Hematopoietic multipotent progenitor cell (in vitro differentiated cells): Measurements from ENCODE around the gene GIMAP5. TPM values are rescaled to one million over a fixed set of nuclear protein-coding genes. Genes with fewer than 3 reads are reported as not detected.

ENCODE experiments used
- DNase-seq, 3 donors: peaks; one replicate each; pipeline ENCODE4 v3.0.0-alpha.2; 2011 to 2015; ENCODE audit warnings: low read depth in 2 of 3, low spot score in 2 of 3
- total RNA-seq: library from RNA; depleted of rRNA; stranded (reverse); fragments of >200 nt; gene quantifications from one replicate; pipeline ENCODE4 v1.2.3, GENCODE V29; 2012

GIMAP5 gene
- 29.1 TPM for total RNA-seq

DNA sequence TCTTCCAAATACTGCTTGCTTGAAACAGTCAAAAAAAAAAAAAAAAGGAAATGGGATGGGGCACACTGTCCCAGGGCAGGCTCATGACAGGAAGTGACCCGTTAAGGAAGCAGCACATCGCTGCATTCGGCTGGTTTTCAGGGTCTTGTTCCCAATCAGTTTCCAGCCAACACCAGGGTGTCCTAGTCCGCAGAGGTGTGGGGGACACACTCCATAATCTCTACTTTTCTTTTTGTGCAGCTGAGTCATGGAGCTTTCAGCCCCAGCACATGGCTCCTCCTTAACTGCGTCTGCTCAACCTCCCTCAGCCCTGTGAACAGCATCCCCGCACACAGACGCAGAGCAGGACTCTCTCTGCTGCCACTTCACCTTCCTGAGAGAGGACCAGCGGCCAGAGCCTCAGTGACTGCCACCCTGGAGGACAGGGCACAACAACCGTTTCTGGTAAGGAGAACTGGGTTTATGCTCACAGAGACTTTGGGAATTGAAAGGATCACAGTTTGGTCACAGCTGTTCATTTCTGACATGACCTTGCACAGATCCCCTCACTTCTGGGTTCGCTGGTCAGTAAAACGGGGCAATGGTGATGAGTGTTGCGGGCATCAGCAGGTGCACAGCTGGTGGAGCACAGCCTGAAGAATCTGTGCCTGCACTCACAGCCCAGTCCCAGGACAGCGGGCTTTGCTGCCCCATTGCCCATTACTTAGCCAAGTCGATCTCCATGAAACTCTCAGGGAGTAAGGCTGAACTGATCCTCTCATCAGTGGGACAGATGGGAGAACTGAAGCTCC, at the start of gene GIMAP5:
TSS of gene GIMAP5 (plus strand) at position 154 of the 791 bp plus-strand sequence. CDS start 3,467 bp downstream, outside the sequence.
- peak in 1 of 3 donors; percentile 39 for DNase-seq

DNA sequence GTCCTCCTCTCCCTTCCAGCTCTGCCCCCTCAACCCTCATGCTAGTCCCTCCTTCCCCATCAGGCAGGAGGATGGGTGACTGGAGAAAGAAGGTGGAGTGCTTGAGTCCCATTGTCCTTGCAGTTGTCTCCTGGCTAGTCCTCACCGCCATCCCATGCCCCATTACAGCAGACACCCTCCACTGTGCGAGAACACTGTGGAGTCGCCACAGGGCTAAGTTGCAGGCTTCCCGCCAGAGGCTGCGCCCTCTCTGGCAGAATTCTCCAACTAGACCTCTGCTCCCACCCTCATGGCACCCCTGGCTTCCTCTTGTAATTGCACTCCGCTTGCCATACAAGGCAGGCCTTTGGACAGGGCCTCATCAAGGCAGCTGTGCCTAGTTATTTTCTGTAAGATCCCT, 48.6 kb upstream of the GIMAP5 start:
- DNase-seq: no peak

DNA sequence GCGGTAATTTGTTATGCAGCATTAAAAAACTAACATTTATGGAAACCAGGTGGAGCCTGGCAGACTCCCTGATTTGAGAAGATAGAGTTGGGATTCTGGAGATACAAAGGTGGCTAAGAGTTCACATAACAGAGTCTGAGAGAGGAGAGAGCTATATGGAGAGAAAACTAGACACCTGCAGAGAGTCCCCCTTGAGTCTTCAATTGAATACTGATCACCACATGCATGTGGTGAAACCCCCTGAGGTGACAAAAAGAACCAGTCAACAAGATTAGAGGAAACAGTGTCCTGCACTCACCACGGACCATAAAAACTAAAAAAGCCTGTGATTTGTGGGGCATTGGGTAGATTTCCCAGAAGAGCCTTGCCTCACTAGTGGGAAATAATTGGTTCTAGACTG, 41.6 kb upstream of the GIMAP5 start:
- no peak for DNase-seq

DNA sequence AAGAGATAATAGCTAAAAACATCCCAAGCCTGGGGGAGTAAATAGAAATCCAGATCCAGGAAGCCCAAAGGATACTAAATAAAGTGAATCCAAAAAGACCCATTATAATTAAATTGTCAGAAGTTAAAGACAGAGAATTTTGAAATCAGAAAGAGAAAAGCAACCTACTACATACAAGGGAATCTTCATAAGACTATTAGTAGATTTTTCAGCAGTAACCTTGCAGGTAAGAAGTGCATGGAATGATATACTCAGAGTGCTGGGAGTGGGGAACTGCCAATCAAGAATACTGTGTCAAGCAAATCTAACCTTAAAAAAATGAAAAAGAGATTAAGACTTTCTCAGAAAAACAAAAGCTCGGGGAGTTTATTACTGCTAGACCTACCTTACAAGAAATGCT, 34.0 kb upstream of the GIMAP5 start:
- DNase-seq: no peak

DNA sequence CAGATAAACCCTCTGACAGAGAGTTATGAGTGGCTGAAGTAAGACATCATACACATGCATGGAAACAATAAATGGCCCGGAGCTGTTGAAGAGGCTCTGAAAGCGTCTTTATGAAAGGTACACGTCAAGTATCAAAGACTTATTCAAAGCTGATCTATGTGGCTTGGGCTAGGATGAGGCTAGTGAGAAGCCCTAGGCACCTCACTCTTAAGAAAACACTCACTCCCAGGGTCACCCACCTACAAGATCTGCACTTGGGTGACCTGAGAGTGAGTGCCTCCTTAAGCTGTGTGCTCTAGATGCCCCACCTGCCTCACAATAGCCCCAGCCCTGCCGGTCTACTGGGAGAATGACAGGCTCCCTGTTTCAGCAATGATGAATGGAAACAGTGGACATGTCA, 21.9 kb upstream of the GIMAP5 start:
- no peak for DNase-seq

DNA sequence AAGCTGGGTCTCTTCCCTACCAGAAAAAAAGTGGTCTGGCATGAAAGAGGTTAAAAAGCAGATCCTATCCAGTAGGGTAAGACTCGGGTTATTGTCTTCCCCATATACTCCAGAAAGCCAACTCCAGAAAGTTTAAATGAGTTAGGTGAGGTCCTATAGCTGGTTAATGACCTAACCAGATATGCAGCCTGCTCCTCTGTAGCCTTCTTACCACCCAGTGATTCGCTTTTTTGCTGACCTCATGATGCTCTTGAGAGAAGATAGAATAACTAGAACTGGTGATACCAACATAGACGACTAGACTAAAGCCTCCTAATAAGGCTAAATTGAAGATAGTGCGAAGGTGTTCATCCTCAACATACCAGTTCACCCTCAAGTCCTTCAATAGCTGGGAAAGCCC, 21.5 kb upstream of the GIMAP5 start:
- DNase-seq: no peak

DNA sequence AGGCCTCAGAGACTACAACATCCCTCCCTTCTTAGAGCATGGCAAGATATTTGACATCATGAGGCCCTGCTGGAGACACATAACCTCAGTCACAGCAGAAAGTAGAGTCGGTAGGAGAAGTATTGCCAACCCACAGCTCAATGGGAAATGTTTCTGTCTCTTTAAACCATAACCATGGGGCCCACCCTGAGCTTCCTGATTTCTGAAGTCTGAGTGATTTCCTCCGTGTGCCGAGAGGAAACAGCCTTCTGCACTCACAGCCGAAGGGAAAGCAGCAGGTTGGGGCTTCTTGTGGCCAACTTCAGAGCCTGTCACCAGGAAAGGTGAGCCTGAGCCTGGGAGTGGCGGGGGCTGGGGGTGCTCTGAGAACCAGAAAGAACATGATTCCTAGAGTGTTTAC, 20.9 kb upstream of the GIMAP5 start, which contains the start of gene GIMAP1:
TSS of gene GIMAP1 (plus strand) at position 246 of the 400 bp plus-strand sequence. CDS start 2,435 bp downstream, outside the sequence.
- DNase-seq: peak in 2 of 3 donors; percentile 58 to 87

DNA sequence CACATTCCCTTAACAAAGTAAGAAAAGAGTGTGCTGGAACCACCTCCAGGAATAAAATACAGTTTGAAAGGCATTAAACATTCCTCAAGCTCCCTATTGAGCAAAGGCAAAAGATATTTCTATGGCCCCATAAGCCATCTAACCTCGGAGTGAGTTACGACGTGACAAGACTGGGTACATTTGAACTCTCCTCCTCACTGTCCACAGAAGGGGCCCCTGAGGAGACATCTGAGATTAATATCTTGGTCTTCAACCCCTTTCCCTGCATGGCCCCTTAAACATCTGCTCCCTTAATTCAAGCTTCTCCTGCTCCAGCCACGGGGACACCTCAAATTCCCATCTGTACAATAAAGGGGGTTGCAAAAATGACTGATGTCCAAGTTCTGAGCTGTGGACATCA, 20.3 kb upstream of the GIMAP5 start:
- DNase-seq: no peak

DNA sequence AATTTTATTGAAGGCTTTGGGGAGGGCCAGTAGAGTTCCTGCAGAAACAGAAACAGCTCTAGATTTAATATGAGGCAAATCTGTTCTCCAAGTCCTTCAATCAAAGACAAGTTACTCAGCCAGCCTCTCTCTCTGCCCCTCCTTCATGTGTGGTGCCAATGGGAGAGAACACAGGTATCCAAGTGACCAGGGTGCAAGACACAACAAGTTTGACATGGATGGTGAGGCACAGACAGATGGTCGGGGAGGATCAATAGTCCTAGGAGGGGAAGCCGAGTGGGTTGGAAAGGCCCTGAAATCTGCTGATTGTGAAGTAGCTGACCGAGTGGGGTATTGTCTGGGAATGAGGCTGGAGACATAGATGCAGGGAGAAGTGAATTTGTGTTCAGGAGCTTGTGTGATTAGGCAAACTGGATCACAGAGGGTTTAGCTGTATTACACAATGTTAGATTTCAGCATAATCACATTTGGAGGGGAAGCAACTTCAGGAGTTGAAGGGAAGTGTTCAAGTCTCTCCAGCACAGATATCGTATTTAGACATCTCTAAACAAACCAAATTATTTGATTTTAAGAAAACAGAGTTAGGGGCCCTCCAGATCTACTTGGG, 19.3 kb upstream of the GIMAP5 start:
- DNase-seq: no peak

DNA sequence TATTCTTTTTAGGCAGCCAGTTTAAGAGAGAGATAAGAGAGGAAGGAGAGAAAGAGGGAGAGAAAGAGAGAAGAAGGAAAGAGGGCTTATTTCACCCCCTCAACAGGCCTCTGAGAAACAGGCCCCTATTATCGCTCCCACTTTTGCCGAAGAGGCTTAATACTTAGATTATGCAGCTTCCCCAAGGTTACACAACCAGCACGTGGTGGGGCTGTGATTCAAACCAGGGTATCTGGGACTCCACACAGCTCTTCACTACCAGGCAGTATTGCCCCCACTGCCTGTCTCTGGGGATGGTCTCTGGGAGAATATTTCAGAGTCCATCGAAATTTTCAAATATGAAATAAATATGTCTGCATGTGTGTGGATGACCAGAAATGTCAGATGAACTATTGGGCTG, 17.8 kb upstream of the GIMAP5 start:
- no peak for DNase-seq

DNA sequence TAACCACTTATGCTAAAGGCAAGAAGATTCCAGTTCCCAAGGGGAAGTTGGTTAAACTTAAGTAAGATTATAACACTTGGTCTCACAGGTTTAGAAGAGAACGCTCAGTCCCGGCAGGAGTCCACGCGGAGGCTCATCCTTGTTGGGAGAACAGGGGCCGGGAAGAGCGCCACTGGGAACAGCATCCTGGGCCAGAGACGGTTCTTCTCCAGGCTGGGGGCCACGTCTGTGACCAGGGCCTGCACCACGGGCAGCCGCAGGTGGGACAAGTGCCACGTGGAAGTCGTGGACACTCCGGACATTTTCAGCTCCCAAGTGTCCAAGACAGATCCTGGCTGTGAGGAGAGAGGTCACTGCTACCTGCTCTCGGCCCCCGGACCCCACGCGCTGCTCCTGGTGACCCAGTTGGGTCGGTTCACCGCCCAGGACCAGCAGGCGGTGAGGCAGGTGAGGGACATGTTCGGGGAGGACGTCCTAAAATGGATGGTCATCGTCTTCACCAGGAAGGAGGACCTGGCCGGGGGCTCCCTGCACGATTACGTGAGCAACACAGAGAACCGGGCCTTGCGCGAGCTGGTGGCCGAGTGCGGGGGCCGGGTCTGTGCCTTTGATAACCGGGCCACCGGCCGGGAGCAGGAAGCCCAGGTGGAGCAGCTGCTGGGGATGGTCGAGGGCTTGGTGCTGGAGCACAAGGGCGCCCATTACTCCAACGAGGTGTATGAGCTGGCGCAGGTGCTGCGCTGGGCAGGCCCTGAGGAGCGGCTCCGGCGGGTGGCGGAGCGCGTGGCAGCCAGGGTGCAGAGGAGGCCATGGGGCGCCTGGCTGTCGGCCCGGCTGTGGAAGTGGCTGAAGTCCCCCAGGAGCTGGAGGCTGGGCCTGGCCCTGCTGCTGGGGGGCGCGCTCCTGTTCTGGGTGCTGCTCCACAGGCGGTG, 17.0 kb upstream of the GIMAP5 start:
- DNase-seq: no peak

DNA sequence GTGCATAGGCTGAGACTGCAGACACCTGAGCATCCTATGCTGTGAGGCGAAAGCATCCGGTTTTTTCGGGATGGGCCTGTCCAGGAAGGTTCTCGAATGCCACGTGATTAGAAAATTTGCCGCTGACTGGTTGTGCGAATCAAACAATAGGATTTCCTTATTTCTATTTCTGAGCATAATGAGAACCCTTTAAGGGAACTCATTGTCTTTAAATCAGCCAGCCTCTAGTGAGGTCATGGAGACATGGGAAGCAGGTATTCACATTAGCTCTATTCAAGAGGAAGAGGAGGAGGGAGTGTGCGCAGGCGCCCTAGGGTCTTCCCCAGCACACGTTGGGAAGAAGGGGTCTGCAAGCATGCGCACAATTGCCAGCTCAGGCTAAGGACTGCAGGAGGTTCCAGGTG, 15.2 kb upstream of the GIMAP5 start:
- DNase-seq: no peak

DNA sequence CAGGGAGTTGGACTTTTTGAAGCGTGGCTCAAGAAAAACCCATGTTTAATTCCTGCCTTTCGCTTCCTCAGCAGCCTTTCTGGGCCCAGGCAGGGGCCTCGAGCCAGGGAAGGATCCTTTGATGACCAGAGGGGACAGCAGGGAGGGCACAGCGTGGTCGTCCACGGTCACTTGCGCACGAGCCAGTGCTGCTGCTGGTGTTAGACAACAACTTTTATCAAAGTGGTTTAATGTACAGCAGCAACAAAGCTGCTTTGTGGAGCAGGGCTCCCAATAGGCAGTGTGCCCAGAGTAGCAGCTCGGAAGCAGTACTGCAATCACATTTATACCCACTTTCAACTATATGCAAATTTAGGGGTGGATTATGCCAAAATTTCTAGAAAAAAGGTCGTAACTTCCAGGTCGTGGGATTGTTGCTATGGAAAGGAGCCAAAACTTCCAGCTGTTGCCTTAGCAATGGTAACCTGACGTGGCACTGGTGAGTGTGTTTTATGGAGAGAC, 14.7 kb upstream of the GIMAP5 start:
- no peak for DNase-seq

DNA sequence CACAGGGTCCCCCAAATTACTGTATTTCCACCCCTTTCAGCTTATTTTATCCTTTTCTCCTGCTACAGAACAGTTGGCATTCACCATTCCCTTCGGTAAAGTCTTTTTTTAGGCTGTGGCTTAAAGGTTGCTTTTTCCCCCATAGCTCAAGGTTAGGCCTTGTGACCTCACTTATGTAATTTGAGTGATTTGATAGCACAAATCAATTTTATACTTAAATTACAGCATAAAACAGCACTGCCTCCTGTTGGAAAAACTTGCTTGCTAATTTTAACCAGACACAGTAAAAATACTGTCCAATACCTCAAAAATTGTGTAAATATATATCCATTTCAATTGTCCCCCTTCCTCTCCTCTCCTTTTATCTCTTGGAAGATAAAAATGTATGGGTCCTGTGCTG, 13.8 kb upstream of the GIMAP5 start:
- DNase-seq: no peak

DNA sequence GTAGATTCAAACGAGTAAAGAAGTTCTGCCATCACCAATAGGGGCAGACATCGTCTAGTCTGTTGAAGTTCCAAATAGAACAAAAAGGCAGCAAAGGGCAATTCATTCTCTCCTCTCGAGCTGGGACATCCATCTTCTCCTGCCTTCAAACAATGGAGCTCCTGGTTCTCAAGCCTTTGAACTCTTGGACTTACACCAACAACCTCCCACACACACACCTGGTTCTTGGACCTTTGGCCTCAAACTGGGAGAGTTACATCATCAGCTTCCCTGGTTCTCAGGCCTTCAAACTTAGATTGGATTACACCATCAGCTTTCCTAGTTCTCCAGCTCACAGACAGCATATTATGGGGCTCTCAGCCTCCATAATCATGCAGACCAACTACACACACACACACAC, 9.8 kb upstream of the GIMAP5 start:
- no peak for DNase-seq

DNA sequence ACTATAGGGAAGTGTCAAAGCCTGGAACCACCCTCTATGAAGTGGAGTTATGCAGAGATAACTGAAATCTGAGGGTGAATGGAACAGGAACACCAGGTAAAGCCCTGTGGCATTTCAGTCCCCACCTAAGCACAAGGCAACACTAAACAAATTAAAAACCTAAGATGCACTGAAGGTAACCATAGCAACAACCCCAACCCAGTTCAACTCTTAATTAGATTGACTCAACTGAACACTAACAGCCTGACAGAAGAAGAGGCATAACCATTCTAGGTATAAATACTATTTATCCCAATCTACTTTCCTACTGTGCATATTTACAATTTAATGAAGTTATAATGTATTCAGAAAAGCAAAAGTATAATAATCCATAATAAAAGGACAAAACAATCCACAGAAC, 9.2 kb upstream of the GIMAP5 start:
- no peak for DNase-seq

DNA sequence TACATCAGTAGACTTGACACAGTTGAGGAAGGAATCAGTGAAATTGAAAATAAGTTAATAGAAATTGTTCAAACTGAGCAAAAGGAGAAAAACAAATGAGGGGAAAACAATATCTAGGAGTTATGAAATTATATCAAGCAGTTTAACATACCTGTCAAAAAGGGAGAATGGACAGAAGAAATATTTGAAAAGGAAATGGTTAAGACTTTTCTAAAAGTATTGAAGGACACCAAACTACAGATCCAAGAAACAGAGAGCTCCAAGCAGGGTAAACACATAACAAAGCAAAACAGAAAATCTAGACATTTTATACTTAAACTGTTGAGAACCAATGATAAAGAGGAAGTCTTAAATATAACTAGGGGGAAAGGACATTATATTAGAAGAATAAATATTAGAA, 8.6 kb upstream of the GIMAP5 start:
- no peak for DNase-seq

DNA sequence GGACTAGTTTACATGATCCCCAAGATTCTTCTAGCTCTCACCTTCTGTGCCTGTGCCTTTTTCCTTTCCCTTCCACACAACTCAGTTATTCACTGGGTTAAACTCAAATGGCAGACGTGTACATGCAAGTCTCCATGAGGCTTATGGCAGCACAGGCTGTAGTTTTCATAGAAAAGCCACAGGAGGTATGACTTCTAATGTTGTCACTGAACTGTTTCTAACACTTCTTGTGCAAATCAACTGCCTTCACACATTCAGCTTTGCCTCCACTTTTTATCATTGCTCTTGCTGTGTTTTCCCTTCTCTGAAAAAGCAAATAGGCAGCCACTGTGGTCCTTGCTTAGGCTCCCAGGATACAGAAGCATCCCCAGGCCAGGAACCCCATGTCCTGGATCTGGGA, 5.3 kb upstream of the GIMAP5 start:
- DNase-seq: no peak

DNA sequence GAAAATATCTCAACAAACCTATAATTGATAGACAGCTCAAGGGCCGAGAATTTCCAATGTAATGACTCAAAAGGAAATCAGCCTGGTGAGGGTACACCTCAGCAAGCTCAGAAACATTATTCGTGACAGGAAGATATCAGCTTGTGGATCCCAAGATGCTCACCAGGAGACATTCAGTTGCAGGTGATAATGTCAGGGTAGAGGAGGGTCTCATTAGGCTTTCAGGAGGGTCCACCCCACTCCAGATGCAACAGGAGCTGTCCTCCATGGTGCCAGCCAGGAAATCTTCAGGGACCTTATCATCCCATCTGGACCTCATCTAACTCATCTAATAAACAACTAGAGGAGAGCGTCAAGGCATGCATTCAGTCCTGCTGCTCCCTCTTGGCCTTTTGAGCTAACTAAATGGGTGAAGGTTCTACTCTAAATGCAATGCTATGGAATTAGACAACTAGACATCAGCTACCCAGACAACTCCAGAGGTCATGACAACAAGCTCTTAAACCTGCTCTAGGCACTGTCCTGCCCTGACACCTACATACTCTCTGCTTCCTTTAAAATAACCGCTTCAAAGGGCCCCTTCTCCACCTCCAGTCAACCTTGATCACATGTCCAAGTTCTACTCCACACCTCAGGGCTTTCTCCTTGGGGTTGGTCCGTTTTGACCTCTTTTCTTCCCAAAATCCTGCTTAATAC, 4.3 kb upstream of the GIMAP5 start:
- DNase-seq: no peak

DNA sequence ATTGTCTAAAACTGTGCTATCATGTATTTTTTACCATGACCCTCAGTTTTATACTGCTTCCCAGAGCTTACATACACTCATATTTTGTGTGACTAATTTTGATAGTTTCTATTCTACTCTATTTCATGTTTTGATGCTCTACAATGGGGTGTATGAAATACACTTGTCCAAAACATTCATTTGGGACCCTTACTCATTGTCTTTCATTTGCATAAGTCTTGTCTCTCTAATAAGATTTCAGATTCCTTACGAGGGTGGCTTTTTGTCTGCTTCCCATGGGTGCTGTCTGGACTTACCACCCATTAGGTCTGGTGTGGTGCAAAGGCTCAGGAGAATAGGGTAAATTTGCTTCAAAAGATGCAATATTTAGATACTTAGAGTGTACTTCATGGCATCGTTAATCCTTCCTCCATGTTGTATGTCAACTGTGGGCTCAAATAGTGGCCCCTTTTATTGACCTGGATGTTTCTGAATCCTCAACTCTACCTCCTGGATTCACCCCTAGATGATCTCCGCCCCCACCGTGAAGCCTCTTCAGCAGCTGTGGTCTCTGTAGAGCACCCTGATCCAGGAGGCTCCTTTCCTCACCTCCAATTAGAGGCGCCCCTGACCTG, 3.6 kb upstream of the GIMAP5 start:
- DNase-seq: no peak
